Neutrophil (primary cell): Measurements from ENCODE around the gene HMX1.

Source experiments
- H3K27ac ChIP-seq: fragments of 200-600 bp; sonication (generic); 2 replicates; pipeline ENCODE4 v1.5.1; 2016; ENCODE audit warnings: mild to moderate bottlenecking, moderate library complexity
- H3K27me3 ChIP-seq: fragments of 200-600 bp; sonication (generic); 2 replicates; pipeline ENCODE4 v1.6.0; 2016; ENCODE audit warnings: mild to moderate bottlenecking
- H3K36me3 ChIP-seq: fragments of 200-600 bp; sonication (generic); 2 replicates; pipeline ENCODE4 v1.5.1; 2017
- H3K4me1 ChIP-seq, 2 experiments: fragments of 200-600 bp in 1 of 2; sonication (generic) in 1 of 2; 1 replicate in 1 of 2; 2 replicates in 1 of 2; pipeline versions ENCODE4 v1.5.1 to v1.6.1; 2013 to 2016; ENCODE audit warnings: low read depth in 1 of 2, low read length in 1 of 2, mild to moderate bottlenecking in 1 of 2, moderate library complexity in 1 of 2; ENCODE audit not compliant: control insufficient read depth in 1 of 2, insufficient read depth in 1 of 2
- H3K4me3 ChIP-seq, 2 experiments: fragments of 200-600 bp in 1 of 2; sonication (generic) in 1 of 2; 1 replicate in 1 of 2; 2 replicates in 1 of 2; pipeline ENCODE4 v1.5.1; 2013 to 2016; ENCODE audit warnings: low read depth in 1 of 2, low read length in 1 of 2, mild to moderate bottlenecking in 1 of 2, moderate library complexity in 1 of 2
- H3K9me3 ChIP-seq: fragments of 200-600 bp; sonication (generic); 2 replicates; pipeline ENCODE4 v1.5.1; 2016
- CTCF ChIP-seq: fragments of 200-600 bp; sonication (generic); IDR thresholded peaks from 2 replicates; pipeline ENCODE4 v1.5.1; 2016; ENCODE audit warnings: antibody characterized with exemption

HMX1 gene

DNA sequence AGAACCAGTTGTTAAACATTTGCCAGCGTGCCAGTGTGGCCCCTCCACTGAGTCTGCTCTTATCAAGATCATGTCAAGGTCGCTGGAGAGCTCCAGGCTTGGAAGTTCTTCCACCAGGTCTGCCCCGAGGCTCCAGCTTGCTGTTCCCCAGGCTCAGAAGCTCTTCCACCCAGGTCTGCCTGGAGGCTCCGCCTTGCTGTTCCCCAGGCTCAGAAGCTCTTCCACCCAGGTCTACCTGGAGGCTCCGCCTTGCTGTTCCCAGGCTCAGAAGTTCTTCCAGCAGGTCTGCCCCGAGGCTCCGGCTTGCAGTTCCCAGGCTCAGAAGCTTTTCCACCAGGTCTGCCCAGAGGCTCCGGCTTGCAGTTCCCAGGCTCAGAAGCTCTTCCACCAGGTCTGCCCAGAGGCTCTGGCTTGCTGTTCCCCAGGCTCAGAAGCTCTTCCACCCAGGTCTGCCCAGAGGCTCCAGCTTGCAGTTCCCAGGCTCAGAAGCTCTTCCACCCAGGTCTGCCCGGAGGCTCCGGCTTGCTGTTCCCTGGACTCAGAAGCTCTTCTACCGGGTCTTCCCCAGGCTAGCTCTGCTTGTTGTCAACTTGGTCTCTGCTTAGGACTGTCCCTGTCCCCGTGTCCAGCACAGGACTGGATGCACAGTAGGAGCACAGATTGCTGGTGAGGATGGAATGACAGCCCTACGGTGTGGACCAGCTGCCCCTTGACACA is 54.4 kb downstream of the HMX1 start:
- H3K36me3 ChIP-seq: no peaks in the 10 kb centered on the region
- H3K4me1 ChIP-seq: peaks cover 15 to 21% of the 10 kb centered on the region in 2 experiments
- no peaks in the 10 kb centered on the region for H3K9me3 ChIP-seq
- no peaks in the 10 kb centered on the region for H3K27me3 ChIP-seq
- no peak overlapping the region for H3K4me3 ChIP-seq
- no peak overlapping the region for H3K27ac ChIP-seq
- no peak for TF ChIP-seq CTCF
